GM19193 (cell line): ENCODE data around the gene EPB41.

ENCODE experiments used
- POLR2A ChIP-seq: IDR thresholded peaks from 4 replicates; pipeline ENCODE4 v1.6.1; 2011; ENCODE audit not compliant: insufficient read depth, insufficient read length; ENCODE audit errors: extremely low read depth

The EPB41 gene

DNA sequence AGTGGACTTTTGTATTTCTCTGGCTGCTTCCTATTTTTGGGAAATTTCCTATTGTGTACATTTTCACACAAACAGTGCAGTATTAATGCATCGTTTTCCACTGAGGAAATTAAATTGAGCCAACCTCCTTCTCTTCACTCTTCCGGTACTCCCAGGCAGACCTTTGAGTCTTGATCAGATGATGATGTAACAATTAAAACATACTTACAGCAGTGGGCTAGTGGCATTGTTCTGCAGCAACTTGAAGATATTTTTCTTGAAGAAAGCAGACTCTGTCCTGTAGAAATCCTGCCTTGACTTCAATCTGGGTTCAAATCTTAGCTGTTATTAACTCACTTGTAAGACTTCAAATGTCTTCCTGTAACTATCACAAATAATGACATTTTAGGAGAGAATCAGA, 228.3 kb downstream of the EPB41 start:
- TF ChIP-seq POLR2A = no peak

DNA sequence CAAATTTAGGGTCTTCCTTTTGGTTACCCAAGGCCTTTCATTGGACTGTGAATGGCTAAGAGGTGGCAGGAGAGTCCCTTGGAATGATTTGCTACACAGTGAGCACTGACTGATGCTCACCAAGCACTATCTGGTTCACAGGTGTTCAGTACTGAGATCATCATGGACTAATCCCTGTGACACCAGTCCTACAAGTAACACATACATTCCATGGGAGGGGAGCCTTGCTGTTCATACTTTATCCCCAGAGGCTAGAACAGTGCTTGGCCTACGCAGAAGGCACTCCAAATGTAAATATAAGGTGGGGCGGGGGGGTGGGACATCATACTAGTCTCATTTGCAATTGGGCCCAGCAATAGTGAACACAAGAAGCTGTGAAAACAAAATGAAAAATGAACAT, 229.8 kb downstream of the EPB41 start:
- no peak for TF ChIP-seq POLR2A

DNA sequence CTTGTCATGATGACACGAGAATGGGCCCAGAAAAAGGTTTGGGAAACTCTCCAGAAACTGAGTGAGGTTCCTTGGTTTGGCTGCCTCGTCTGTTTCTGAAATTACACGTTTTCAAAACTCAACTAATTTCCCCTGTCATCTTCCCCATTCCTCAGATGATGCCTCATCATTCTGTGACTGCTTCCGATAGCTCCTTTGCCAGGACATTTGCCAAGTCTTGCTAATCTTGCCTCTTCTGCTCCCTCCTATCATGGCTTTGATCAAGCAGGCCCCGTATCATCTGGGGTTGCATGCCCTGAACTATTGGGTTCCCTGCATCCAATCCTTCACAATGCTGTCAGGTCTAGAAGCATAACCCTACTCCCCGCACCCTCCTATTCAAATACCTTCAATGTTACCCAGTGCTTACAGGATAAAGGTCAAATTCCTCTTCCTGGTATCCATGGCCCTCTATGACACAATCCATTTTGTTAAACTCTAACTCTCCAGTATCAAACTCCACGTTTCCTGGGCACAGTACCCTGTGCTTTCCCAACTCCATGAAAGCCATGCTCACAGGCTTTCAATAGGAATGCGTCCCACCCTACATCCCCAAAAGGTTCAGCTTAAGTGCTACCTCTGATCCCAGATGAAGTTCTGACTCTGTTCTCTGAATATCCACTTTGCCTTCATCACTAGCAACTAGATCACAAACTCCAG, 231.5 kb downstream of the EPB41 start:
- TF ChIP-seq POLR2A = no peak

DNA sequence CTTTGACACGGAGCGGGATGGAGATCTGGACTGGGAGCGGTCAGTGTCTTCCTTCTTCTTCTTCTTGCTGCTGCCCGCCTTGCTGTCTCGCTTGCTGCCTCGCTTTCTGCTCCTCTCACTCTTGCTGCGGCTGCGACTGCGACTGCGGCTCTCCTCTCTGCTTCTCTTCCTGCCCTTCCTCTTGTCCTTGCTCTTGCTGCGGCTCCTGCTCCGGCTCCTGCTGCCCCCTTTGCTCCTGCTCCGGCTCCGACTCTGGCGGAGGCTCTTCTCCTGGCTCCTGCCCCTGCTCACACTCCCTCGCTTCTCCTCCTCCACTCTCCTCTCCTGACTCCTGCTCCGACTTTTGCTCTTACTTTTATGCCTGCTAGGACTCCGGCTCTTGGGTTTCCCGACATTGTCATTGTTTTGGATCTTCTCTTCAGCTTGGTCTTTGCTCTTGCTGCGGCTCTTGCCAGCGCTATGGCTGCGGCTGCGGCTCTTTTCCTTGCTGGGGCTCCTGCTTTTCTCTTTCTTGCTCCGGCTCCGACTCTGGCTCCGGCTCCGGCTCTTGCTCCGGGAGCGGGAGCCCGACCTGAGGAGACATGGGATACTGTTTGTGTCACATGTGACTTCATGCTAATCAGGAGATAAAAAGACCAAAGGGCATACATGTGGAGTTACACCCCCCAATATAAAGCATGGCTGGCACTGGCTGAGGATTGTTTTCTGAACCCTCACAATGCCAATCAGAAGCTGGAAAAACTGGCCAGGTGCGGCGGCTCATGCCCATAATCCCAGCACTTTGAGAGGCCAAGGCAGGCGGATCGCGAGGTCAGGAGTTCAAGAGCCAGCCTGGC, 234.5 kb downstream of the EPB41 start:
- no peak for TF ChIP-seq POLR2A

DNA sequence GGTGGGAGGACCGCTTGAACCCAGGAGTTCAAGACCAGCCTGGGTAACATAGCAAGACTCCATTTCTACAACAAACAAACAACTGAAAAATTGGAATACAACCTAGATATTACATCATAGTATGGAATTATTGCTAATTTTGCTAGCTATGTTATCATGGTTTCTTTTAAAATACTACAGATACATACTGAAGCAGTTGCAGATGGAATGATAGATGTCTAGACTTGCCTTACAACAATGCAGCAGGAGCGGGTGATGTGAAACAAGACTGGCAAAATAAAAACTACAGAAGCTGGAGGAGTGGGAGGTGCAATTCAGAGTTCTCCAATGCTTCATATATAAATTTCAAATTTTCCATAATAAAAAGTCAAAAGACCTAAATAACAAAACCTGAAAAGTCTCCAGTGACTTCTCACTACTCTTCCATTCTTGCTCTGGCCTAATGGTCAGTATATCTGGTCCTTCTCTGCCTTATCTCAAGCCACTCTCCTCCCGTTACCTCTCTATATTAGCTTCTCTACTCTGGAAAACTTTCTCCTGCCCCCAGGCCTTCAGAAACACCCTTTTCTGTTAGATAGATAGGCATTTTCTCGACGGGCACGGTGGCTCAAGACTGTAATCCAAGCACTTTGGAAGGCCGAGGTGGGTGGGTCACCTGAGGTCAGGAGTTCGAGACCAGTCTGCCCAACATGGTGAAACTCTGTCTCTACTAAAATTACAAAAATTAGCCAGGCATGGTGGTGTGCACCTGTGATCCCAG, 237.9 kb downstream of the EPB41 start:
- TF ChIP-seq POLR2A = no peak

DNA sequence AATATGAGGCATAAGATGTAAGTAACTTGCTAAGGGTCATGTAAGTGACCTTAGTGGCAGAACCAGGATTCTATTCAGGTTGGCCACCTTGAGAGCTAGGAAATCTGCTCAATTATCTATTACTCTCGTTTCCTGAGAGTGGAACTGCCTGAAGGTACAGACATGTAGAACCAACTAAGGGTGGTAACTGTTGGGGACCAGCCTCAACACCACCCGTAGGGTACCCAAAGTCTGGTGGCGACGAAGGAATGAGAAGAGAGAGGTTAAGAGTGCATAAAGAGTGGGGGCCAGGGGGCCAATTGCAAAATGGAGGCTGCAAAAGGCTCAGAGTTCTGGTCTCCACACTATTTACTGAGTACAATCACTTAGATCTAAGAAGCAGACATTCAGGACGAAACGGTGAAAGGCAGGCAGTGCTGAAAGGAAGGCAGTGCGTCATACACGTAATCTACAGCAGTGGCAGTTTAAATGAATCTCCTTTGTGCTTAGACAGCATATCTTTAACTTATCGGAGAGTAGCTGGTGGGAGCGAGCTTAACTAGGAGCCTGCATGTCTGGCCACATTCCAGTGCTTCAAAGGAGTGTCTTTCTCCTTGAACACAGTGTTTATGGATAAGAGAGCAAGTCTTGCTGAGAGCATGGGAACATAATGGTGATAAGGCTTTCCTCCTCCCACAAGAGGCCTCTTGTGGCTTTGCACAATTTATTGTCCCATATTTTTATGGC, 242.3 kb downstream of the EPB41 start:
- no peak for TF ChIP-seq POLR2A

DNA sequence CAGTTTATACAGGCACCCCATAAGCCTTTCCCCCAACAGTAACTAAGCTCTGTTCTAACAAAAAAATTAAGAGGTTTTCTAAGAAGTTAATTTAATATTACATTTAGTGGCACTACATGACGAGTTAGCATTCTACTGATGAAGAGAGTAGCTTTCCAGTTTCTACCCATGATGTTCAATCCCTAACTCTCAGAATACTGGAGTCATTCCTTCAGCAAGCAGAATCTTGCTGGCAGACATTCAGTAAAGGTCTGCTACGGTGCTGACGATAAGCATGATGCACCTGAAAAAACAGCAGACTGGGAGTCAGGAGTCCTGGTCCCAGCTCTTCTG, 242.9 kb downstream of the EPB41 start:
- TF ChIP-seq POLR2A = no peak

DNA sequence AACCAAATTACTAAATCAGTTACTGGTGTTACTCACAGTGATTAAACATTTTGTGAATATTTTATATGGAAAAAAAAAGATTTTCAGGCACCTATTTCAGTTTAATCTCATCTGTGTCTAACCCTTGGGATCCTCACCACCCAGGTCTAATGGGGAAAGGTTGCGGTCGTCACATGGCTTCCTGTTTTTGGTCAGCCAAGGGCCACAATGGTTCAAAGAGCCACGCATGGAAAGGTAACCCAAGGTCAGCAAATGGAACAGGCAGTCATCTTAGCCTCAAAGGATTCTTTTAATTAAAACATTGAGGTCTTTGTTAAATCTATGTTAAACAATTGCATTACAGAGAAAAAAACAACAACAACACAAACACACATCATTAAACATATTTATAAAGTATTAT, 245.4 kb downstream of the EPB41 start:
- no peak for TF ChIP-seq POLR2A

DNA sequence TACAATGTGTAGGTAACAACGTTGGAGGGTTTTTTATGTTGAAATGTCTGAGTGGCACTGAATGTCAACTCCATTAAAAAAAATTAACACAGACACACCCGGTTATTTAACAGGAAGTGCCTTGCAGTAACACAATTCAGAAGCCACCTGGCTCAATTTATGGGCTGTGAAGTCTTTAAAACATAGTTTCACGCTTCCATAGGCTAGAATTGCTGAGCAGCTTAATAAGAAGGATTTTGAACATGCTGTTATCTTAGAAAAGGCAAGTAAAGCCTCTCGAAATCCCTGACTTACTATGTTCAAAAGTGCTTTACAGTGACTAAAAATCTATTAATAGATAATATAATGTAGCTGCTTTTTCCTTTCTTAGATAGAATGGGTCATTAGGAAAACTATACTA, 247.7 kb downstream of the EPB41 start:
- no peak for TF ChIP-seq POLR2A

DNA sequence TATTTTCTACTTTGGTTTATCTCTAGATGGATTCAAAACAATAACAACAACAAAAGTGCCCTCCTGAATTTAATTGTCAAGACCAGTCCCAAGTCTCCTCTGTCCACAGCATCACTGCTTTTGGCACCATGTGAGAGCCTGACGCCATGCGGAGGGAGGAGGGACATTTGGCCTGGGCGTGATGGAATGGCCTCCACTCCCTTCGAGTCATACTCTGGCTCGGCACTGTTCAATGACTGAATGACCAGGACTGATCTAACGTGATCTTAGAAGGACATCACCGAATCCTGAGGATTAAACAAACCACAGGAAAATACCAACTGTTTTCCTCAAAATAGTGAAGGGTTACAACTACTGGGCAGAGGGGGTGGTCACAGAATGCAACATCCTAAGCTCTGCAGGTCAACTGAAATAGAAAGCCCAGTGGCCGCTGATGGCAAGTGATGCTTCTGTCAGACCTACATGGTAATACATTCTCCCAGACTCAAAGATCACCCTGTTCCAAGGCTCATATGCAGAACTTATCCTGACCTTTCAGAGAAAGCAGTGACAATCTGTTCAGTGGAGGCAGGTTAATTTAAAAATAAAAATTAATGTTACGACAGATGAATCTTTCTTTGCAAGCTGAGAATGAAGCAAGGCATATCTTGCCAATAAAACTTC, 248.2 kb downstream of the EPB41 start:
- TF ChIP-seq POLR2A = no peak

DNA sequence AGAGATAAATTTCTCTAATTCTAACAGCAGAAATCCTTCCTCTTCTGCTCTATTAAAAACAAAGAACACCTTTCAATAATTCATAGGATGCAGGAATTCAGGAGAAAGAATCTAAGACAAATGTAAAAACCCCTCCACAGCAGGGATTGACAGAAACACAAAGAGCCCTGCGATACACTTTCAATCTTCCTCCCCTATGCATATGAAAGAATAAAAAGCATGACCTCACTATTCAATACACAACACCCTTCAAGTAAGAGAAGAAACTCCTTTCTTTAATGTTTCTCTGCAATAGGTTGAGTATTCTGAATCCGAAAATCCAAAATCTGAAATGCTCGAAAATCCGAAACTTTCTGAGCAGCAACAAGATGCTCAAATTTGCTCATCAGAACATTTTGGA, 250.2 kb downstream of the EPB41 start:
- no peak for TF ChIP-seq POLR2A

DNA sequence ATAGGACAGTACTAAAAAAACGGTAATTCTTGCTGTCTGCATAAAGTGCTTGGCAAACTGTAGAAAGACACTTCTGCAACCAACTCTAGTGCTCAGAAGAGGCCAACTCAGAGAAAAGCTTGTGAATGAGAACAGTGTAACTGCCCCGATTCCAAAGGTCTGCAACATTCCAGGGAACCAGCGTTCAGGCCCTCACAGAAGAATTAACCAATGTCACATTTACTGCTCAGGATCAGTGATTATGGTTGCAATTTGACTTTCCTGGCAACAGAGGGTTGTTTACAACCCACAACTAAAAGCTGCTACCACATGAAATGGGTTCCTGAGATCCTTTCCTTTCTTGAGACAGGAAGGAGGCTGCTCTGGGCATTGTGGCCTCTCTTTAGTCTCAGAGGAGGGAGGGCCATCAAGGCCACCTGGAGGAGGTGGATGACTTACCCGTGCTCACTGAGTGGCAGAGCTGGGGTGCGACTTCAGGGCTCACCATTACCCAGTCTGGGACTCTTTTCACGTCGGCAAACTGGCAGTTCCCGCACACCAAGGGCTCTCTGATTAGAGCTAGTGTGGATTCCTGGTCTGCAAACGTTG, 252.0 kb downstream of the EPB41 start:
- no peak for TF ChIP-seq POLR2A

DNA sequence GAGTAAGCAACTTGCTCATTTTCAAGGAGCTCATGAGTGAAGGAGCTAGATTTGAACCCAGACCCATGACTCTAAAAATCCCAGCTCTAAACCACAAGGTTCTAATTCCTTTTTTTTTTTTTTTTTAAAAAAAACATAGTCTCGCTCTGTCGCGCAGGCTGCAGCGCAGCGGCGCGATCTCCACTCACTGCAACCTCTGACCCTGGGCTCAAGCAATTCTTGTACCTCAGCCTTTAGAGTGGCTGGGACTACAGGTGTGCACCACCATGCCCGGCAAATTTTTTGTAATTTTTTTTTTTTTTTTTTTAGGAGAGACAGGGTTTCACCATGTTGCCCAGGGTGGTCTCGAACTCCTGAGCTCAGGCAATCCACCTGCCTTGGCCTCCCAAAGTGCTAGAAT, 253.5 kb downstream of the EPB41 start:
- TF ChIP-seq POLR2A = no peak
